K562 (cell line): ENCODE measurements around the gene ANO6. TPM values are rescaled to one million over a fixed set of nuclear protein-coding genes. Genes with fewer than 3 reads are reported as not detected.

Source experiments
- MBD1 ChIP-seq: fragments of 250-450 bp; sonication (Bioruptor Pico); IDR thresholded peaks from 2 replicates; pipeline ENCODE4 v1.8.0; 2022; ENCODE audit warnings: inconsistent platforms
- MBD2 ChIP-seq: sonication (generic); IDR thresholded peaks from 2 replicates; pipeline ENCODE4 v1.6.1; 2016; ENCODE audit warnings: low read depth, borderline replicate concordance
- STAT5A ChIP-seq: IDR thresholded peaks from 2 replicates; pipeline ENCODE4 v1.6.1; 2012; ENCODE audit warnings: low read length, inconsistent platforms, borderline replicate concordance
- ZNF212 ChIP-seq: fragments of 450-650 bp; formaldehyde crosslinking; IDR thresholded peaks from 2 replicates; pipeline ENCODE4 v1.4.0; 2020; ENCODE audit warnings: mild to moderate bottlenecking
- ZNF639 ChIP-seq, 2 experiments: fragments of 200-800 bp in 1 of 2; sonication (Bioruptor generic) in 1 of 2; sonication (generic) in 1 of 2; formaldehyde crosslinking in 1 of 2; IDR thresholded peaks in 1 of 2; conservative IDR thresholded peaks in 1 of 2; 2 replicates each; pipeline versions ENCODE4 v1.5.0 to v1.6.1; 2016 to 2020; ENCODE audit warnings: missing compliant biosample characterization in 1 of 2, missing genetic modification characterization in 1 of 2, missing genetic modification reagents in 1 of 2
- polyA plus RNA-seq, 8 experiments: library from polyadenylated mRNA; depleted of rRNA in 4 of 8; stranded (reverse) in 5 of 8; unstranded in 3 of 8; fragments of >200 nt; fragmentation: Nextera tagmentation in 2 of 8; fragmentation: Illumina TruSeq in 1 of 8; extraction: Ambion mirVana in 2 of 8; extraction: Trizol in 1 of 8; gene quantifications; 2 replicates each; pipeline versions ENCODE4 v1.2.1 to v1.2.3, GENCODE V29; 2011 to 2014; ENCODE audit warnings: inconsistent platforms in 1 of 8, missing spikeins in 1 of 8
- total RNA-seq, 7 experiments: library from RNA; depleted of rRNA in 6 of 7; stranded (reverse); fragments of >200 nt in 6 of 7; fragmentation: Illumina TruSeq in 2 of 7; extraction: Trizol in 2 of 7; gene quantifications; 2 replicates each; pipeline versions ENCODE4 v1.2.1 to v1.2.3, GENCODE V29; 2011 to 2021; ENCODE audit warnings: low replicate concordance in 1 of 7

Gene ANO6
- total and polyA plus RNA-seq, 9 of the 15 experiments (the other 6 are each of a cell fraction or from before 2014, with no cell fraction given) = 3.5 to 24.7 (median 20.3) TPM

- TF ChIP-seq STAT5A = no peak
- no peak for TF ChIP-seq ZNF212 (CRISPR knock-in tag)
- no peak for TF ChIP-seq MBD2
- TF ChIP-seq MBD1 (CRISPR knock-in tag) = no peak
- TF ChIP-seq ZNF639 (CRISPR knock-in tag; conservative IDR thresholded peaks at IDR 0.05 in 1 of 2, IDR thresholded peaks at IDR 0.05 in 1 of 2) = no peak
Measured at GRCh38 chr12:45234139-45234865, 18.4 kb downstream of the ANO6 start (continued).
